Vagina (tissue), 2 donors: Measurements from ENCODE around the gene PRRG4. TPM values are rescaled to one million over a fixed set of nuclear protein-coding genes. Genes with fewer than 3 reads are reported as not detected.

Source experiments
- DNase-seq, 2 donors: peaks; one replicate each; pipeline ENCODE4 v3.0.0-alpha.2; 2017; ENCODE audit errors: extremely low spot score in 2 of 2
- H3K27ac ChIP-seq: fragments of 200-600 bp; sonication (generic); one replicate; pipeline ENCODE4 v1.5.1; 2019
- H3K27me3 ChIP-seq: fragments of 200-600 bp; sonication (generic); one replicate; pipeline ENCODE4 v1.5.1; 2019
- H3K36me3 ChIP-seq, 2 donors: fragments of 200-600 bp; sonication (generic); one replicate each; pipeline ENCODE4 v1.5.1; 2017 to 2019
- H3K4me1 ChIP-seq: fragments of 200-600 bp; sonication (generic); one replicate; pipeline ENCODE4 v1.5.1; 2019
- H3K4me3 ChIP-seq, 2 donors: fragments of 200-600 bp; sonication (generic); 1 replicate in 1 of 2; 2 replicates in 1 of 2; pipeline ENCODE4 v1.5.1; 2016 to 2019
- H3K9me3 ChIP-seq: fragments of 200-600 bp; sonication (generic); one replicate; pipeline ENCODE4 v1.5.1; 2019
- POLR2A ChIP-seq, 2 donors: fragments of 450-650 bp; IDR thresholded peaks; one replicate each; pipeline ENCODE4 v1.6.1; 2017; ENCODE audit warnings: antibody characterized with exemption in 2 of 2, mild to moderate bottlenecking in 2 of 2, moderate library complexity in 2 of 2
- POLR2AphosphoS5 ChIP-seq, 2 donors: sonication (generic); formaldehyde crosslinking; IDR thresholded peaks; one replicate each; pipeline ENCODE4 v1.9.0; 2017; ENCODE audit warnings: antibody characterized with exemption in 2 of 2, mild to moderate bottlenecking in 2 of 2, low read depth in 1 of 2; ENCODE audit not compliant: insufficient read depth in 1 of 2
- intact Hi-C: fragments of 100-400 bp; cut with DNase I; formaldehyde crosslinking; loops from one replicate; pipeline ENCODE4 v1.15.1; 2023
- total RNA-seq: library from RNA; depleted of rRNA; stranded (reverse); fragments of >200 nt; gene quantifications from one replicate; pipeline ENCODE4 v1.2.3, GENCODE V29; 2016
- TF ChIP-seq, protein P1 (sequence below), 3 experiments: fragments of 450-650 bp in 2 of 3; fragments of 200-600 bp in 1 of 3; sonication (generic) in 1 of 3; IDR thresholded peaks; one replicate each; pipeline ENCODE4 v1.5.1; 2017 to 2019; ENCODE audit warnings: antibody characterized with exemption in 3 of 3, mild to moderate bottlenecking in 2 of 3, moderate library complexity in 2 of 3

Gene PRRG4
- total RNA-seq, 1 donor from 2014 or later, result 21.1 TPM

DNA sequence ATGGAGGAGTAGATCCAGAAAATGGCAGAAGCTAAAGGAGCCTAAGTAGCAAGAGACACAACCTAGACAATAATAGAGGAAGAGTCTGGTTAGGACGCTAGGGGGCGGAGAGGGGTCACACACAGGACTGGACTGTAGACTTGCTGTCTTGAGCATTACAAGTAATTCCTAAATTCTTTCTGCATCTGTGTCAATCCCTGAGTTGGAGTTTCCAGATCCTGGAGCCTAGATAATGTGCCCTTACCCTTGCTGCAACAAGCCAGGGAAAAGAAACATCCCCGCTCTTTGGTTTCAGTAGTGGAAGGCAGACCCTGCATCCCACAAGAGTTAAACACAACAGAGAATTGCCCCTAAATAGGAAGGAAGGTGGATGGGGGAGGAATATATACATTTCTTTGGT, 20.4 kb upstream of the PRRG4 start:
- intact Hi-C loops, result no loop called here
- Histone ChIP-seq H3K4me3 (no peak overlapping the region), H3K9me3 (no peaks in the 10 kb centered on the region), H3K27me3 (no peaks in the 10 kb centered on the region), H3K36me3 (no peaks in the 10 kb centered on the region), H3K4me1 (no peaks in the 10 kb centered on the region), H3K27ac (no peak overlapping the region)
- no peak for TF ChIP-seq POLR2AphosphoS5 (IDR thresholded peaks at IDR 0.05; ENCODE audit: insufficient read depth in 1 of 2, low read depth in 1 of 2)
- TF ChIP-seq POLR2A (IDR thresholded peaks at IDR 0.05), result no peak
- TF ChIP-seq, protein P1, sequence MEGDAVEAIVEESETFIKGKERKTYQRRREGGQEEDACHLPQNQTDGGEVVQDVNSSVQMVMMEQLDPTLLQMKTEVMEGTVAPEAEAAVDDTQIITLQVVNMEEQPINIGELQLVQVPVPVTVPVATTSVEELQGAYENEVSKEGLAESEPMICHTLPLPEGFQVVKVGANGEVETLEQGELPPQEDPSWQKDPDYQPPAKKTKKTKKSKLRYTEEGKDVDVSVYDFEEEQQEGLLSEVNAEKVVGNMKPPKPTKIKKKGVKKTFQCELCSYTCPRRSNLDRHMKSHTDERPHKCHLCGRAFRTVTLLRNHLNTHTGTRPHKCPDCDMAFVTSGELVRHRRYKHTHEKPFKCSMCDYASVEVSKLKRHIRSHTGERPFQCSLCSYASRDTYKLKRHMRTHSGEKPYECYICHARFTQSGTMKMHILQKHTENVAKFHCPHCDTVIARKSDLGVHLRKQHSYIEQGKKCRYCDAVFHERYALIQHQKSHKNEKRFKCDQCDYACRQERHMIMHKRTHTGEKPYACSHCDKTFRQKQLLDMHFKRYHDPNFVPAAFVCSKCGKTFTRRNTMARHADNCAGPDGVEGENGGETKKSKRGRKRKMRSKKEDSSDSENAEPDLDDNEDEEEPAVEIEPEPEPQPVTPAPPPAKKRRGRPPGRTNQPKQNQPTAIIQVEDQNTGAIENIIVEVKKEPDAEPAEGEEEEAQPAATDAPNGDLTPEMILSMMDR (IDR thresholded peaks at IDR 0.05), result peak; percentile 22 to 55 (median 31)
- no peak for DNase-seq

DNA sequence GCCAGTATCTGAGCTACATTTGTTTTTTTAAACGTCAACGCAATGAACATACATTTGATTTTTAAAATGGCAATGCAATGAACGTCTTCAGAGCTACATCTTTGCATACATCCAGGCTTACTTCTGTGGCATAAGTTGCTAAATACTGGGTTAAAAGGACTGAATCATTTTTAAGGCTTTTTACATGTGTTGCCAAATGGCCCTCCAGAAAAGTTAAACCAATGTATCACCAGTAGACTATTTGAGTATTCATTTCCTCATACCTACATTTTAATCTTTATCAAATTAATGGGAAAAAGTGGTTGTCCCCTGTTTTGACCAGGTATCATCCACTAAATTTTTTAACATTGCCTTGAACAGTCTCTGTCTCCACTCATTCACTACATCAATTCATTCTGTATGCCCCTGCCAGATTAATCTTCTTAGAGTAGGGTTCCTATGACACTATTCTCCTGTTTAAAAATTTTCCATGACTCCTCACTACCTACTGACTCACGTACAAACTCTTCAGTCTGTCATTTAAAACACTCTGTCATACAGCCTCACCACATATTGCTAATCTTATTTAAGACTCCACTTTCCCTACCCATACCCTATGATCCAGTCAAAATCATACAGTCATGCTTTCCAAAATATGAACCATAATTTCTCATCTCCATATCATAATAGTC, 12.4 kb upstream of the PRRG4 start:
- no peaks in the 10 kb centered on the region for H3K9me3 ChIP-seq
- no peaks in the 10 kb centered on the region for H3K36me3 ChIP-seq
- no peak overlapping the region for H3K4me3 ChIP-seq
- intact Hi-C loops, result no loop called here
- TF ChIP-seq POLR2AphosphoS5 (IDR thresholded peaks at IDR 0.05; ENCODE audit: insufficient read depth in 1 of 2, low read depth in 1 of 2) (no peak), POLR2A (IDR thresholded peaks at IDR 0.05) (no peak)
- TF ChIP-seq, protein P1 (IDR thresholded peaks at IDR 0.05), result no peak
- DNase-seq, result no peak
- no peaks in the 10 kb centered on the region for H3K4me1 ChIP-seq
- H3K27ac ChIP-seq, result no peak overlapping the region
- H3K27me3 ChIP-seq, result no peaks in the 10 kb centered on the region

DNA sequence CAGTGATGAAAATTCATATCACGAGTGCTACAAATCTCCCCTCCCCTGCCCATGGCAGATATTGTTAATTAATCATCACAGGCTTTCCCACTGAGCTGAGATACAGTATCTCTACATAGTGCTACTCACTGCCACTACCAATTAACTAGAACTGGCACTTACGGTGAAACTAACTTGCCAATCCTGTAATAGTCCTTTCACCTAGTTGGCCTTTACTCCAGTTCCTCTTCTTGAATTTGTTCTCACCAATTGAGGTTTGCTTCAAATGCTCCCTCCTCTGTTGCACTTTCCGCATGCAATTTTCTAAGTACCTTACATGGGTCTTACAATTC, 11.9 kb upstream of the PRRG4 start:
- Histone ChIP-seq H3K36me3 (no peaks in the 10 kb centered on the region), H3K9me3 (no peaks in the 10 kb centered on the region), H3K27me3 (no peaks in the 10 kb centered on the region), H3K4me1 (no peaks in the 10 kb centered on the region), H3K27ac (no peak overlapping the region), H3K4me3 (no peak overlapping the region)
- intact Hi-C loops, result no loop called here
- TF ChIP-seq, protein P1 (IDR thresholded peaks at IDR 0.05), result no peak
- DNase-seq, result no peak

DNA sequence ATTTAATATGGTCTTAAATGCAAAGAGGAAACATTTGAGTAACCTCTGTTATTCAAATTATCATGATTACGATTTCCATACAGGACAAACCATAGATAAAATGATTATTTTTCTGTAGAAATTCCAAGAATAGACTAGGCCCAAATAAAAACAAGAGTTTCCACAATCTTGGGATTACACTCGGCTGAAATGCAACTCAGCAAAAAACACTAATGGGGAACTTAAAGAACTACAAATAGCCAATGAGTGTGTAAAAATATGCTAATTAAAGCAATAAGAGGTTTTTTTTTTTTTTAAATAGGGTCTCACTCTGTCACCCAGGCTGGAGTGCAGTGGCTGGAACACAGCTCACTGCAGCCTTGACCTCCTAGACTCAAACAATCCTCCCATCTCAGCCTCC, 10.5 kb upstream of the PRRG4 start:
- Histone ChIP-seq H3K36me3 (no peaks in the 10 kb centered on the region), H3K4me1 (no peaks in the 10 kb centered on the region), H3K9me3 (no peaks in the 10 kb centered on the region), H3K27me3 (no peaks in the 10 kb centered on the region), H3K4me3 (no peak overlapping the region), H3K27ac (no peak overlapping the region)
- TF ChIP-seq, protein P1 (IDR thresholded peaks at IDR 0.05), result no peak
- TF ChIP-seq POLR2AphosphoS5 (IDR thresholded peaks at IDR 0.05; ENCODE audit: insufficient read depth in 1 of 2, low read depth in 1 of 2), result no peak
- TF ChIP-seq POLR2A (IDR thresholded peaks at IDR 0.05), result no peak
- no peak for DNase-seq
- intact Hi-C loops, result no loop called here

DNA sequence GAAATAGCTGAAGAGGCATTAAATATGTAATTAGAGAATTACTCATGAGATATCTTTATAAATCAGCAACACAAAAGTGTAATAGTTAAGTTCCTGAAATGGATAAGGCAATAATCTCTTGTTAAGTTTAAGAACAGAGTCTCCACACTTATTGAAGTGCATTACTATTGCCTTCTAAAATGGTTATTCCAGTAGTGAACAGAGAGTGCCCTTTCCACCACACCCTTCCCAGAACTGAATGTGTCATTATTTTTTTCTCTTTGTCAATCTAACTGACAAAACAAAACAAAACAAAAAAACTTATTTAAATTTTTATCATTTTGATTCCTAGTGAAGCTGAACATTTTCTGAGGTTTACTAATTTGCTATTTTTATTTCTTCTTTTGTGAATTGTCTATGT, 9.2 kb upstream of the PRRG4 start:
- Histone ChIP-seq H3K27me3 (no peaks in the 10 kb centered on the region), H3K27ac (no peak overlapping the region), H3K4me3 (no peak overlapping the region), H3K36me3 (no peaks in the 10 kb centered on the region), H3K9me3 (no peaks in the 10 kb centered on the region), H3K4me1 (no peaks in the 10 kb centered on the region)
- intact Hi-C loops, result no loop called here
- no peak for DNase-seq
- TF ChIP-seq POLR2AphosphoS5 (IDR thresholded peaks at IDR 0.05; ENCODE audit: insufficient read depth in 1 of 2, low read depth in 1 of 2), result no peak
- TF ChIP-seq, protein P1 (IDR thresholded peaks at IDR 0.05), result no peak
- no peak for TF ChIP-seq POLR2A (IDR thresholded peaks at IDR 0.05)
